ENCODE measurements around the gene RAMACL.
"Not testable (repeated sequence)": the region's sequence is repeated elsewhere in the genome, so short reads cannot be mapped to it uniquely, and the experiment has no call there.

RAMACL gene

DNA sequence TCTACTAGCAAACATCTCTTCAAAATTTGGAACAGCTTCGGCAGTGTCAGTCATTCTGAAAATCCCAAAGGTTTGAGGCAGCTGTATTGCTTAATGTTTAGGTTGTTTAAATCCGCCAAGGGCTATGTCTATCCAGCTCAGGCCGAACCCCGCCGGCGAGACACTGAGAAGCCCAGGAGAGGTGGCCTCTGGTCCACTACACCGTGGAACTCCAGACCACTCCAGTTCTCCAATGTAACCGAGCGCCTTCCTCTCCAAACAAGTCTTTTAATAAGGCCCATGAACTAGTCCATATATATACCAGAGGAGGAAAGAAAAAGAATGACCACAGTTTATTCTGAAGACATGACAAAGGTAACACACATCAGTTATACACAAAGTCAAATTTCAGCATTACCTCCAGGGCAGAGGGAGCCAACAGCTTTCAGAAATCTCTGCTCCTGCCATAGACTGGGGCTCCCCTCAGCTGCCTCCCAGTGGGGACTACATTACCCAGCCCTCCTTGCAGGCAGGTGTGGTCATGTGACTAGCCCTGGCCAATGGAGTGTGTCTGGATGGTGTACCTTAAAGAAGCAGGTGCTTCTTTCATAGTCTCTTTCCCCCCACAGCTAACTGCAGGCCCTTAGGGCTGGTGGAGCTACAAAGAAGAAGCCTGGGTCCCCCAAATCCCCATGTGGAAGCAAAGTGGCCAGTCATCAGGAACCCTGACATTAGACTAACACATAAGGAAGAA is at the start of gene RAMACL:
TSS of gene RAMACL (minus strand) at position 255 of the 733 bp plus-strand sequence. CDS start at position 54, 201 bp downstream.
- DNase-seq (ENCODE audit: extremely low read depth in 1 of 2, low read depth in 1 of 2), result peak in 1 of 2 donors; percentile 11

- no peak for DNase-seq (ENCODE audit: extremely low read depth in 1 of 2, low read depth in 1 of 2)
Observed at GRCh38 chr6:166635013-166635970, 48.8 kb upstream of the RAMACL start.

DNA sequence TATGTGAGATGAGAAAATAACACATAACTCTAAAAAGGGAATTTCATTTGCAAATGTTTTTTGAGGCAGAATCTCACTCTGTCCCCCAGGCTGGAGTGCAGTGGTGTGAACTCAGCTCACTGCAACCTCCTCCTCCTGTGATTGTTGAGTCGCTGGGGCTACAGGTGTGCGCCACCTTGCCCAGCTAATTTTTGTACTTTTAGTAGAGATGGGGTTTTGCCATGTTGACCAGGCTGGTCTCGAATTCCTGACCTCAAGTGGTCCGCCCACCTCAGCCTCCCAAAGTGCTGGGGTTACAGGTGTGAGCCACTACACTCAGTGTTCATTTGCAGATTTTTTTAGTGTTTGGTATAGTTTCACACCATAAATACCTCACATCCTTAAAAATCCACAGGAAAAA is 48.1 kb upstream of the RAMACL start:
- not testable (repeated sequence) for DNase-seq (ENCODE audit: extremely low read depth in 1 of 2, low read depth in 1 of 2)

GRCh38 chr6:166633732-166634535 is 47.5 kb upstream of the RAMACL start:
- no peak for DNase-seq (ENCODE audit: extremely low read depth in 1 of 2, low read depth in 1 of 2)

DNA sequence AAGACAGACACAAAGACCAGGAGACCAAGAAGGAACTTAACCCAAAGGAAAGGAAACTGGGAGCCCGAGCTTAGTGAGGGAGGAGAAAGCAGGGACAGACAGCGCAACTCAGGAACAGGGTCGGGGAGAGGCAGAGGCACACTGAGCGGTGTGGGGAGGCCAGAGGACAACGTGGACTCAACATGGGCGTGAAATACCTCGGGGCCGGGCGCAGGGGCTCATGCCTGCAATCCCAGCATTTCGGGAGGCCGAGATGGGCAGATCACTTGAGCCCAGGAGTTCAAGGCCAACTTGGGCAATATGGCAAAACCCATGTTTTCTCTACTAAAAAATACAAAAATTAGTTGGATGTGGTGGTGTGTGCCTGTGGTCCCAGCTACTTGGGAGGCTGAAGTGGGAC is 46.3 kb upstream of the RAMACL start:
- no peak for DNase-seq (ENCODE audit: extremely low read depth in 1 of 2, low read depth in 1 of 2)

DNA sequence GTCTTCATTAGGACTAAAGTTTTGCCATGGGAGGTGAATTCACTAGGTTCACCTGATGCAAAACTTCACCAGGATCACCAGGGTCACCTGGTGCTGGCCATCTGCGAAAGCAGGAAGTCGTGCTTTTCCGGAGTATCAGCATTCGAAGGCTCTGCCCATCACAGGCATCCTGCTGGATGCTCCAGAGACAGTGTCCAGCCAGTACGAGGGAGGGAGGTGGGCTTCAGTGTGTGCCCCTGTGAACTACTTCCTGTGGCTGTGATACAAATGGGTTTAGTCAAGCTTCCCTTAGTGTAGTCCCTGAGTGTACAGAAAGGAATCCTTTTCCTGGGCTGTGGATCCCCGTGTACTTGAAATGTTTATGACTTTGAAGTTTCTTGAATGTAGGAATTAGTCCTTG is 44.0 kb upstream of the RAMACL start:
- no peak for DNase-seq (ENCODE audit: extremely low read depth in 1 of 2, low read depth in 1 of 2)

GRCh38 chr6:166629628-166630027 is 43.1 kb upstream of the RAMACL start:
- DNase-seq (ENCODE audit: extremely low read depth in 1 of 2, low read depth in 1 of 2), result no peak

DNA sequence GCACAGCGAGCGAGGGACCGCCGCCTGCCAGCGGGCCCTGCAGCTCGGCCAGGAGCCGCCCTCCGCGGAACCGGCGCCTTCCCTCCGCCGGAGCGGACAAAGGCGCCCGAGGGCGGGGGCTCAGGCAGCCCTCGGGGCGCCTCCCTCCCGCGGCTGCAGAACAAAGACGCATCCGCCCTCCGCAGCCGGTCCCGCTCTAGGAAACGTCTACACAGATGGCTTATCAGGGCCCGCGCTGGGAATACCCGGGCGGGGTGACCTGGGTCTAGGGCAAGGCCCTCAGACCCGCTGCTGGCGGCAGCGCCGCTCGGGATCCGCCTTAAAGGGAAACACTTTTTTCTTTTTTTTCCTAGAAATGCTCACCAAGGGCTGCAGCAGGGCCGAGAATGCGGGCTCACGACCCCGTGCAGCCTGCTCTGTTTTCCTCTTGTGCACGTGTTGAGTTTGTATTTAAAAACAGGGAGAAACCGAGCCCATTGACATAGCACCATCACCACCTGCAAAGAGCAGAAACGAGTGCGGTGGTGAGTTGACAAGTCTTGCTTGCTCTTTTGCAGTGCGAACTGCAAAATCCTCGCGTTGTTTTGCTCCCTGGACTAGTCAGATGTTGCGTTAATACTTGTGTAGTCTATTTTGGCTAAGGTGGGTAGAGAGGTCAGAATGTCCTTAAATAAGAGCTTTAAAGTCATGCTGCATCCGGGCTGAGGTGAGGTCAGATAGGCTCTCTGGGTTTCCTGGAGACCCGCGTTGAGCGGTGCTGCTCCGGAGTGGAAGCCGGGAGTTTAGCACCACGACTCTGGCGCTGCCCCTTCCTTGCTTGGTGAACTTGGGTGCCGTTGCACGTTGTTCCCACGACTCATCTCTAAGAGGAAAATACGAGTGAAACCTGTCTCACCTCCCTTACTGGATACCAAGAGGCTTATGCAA is 41.7 kb upstream of the RAMACL start:
- peak; percentile 19 to 20 for DNase-seq (ENCODE audit: extremely low read depth in 1 of 2, low read depth in 1 of 2)

DNA sequence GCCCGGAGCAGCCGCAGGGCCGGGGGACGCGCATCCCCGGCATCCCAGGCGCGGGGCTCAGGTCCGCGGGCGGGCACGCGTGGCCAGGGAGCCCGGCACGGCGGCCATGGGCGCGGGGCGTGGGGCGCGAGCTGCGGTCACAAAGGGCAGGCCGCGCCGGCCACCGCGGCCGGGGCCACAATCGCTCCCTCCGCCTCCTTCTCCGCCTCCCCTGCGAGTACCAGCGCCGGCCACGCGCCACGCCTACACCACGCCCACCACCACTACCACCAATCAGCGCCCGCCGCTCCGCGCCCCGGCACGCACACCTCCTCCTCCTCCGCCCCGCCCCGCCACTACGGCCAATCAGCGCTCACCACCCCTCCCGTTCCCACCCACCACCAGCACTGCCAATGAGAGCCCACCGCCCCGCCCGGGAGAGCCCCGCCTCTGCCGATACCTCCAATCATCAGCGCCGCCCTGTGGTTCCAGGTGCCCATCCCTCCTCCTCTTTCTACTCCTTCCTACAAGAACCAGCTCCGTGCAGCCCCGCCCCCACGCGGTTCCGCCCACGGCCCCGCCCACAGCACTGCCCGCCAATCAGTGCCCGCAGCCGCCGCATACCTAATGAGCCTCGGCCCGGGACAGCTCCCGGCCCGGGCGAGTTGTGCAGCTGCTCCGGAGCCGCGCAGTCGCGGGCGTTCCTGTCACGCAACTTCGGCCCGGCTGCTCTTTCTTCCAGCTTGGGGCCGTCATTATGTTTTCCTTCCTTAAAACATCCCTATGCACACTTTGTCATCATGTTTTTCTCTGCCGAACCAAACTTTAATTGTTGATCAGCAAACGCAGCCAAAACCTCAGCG is 40.8 kb upstream of the RAMACL start, which contains the start of gene RPS6KA2:
TSS of gene RPS6KA2 (minus strand) at position 219 of the 842 bp plus-strand sequence. CDS start 232 bp downstream, outside the sequence.
- DNase-seq (ENCODE audit: extremely low read depth in 1 of 2, low read depth in 1 of 2), result peak; percentile 99 to 100

- no peak for DNase-seq (ENCODE audit: extremely low read depth in 1 of 2, low read depth in 1 of 2)
Observed at GRCh38 chr6:166626177-166627032, 39.9 kb upstream of the RAMACL start.

- DNase-seq (ENCODE audit: extremely low read depth in 1 of 2, low read depth in 1 of 2), result no peak
Observed at GRCh38 chr6:166625356-166625755, 38.9 kb upstream of the RAMACL start.

DNA sequence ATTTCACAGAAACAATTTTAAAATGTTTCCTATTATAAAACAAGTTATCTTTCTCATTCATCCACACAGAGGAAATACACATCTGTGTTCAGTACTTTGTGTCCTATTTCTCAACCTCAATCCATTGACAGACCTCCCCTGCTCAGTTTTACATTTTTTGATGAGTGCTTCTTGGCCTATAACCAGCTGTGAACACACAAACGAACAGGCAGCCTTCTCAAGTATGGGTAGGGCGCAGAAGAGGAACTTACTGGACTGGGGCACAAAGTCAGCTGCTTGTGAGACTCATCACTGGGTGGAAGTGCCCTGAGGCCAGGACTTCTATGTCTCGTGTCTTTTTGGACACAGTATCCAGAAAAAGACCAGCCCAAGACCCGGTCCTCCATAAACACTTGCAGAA is 37.8 kb upstream of the RAMACL start:
- DNase-seq (ENCODE audit: extremely low read depth in 1 of 2, low read depth in 1 of 2), result no peak

GRCh38 chr6:166623318-166623717 is 36.8 kb upstream of the RAMACL start:
- DNase-seq (ENCODE audit: extremely low read depth in 1 of 2, low read depth in 1 of 2), result no peak

- DNase-seq (ENCODE audit: extremely low read depth in 1 of 2, low read depth in 1 of 2), result no peak
Observed at GRCh38 chr6:166621114-166621540, 34.6 kb upstream of the RAMACL start.

GRCh38 chr6:166620478-166621113 is 34.1 kb upstream of the RAMACL start:
- DNase-seq (ENCODE audit: extremely low read depth in 1 of 2, low read depth in 1 of 2), result no peak

DNA sequence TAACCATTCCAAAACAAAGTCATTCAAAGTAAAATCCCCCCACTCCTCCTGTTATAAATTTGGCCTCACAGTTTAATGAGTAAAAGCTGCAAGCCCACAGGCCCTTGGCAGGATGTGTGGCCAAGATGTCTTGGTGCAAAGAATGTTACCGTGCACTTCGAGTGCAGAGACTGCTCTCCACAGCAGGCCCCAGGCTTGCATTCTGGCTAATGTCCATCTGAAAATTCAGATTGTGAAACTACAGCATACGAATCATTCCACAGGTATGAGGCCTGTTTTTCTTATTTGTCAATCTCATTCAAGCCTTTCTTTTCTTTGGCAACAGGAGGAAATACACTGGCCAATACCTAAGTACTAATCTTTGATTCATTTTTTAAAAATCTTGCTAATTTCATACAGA is 33.4 kb upstream of the RAMACL start:
- no peak for DNase-seq (ENCODE audit: extremely low read depth in 1 of 2, low read depth in 1 of 2)
